Mesenchymal stem cell (in vitro differentiated cells and primary cell): ENCODE measurements around the gene COMTD1.
"Not testable (repeated sequence)": the region's sequence is repeated elsewhere in the genome, so short reads cannot be mapped to it uniquely, and the experiment has no call there.

Experiments used
- DNase-seq: peaks from one replicate; pipeline ENCODE4 v3.0.0-alpha.2; 2013
- H2AFZ ChIP-seq: one replicate; pipeline ENCODE4 v1.6.1; 2013; ENCODE audit warnings: low read depth, mild to moderate bottlenecking, control low read depth, inconsistent platforms, low read length, moderate library complexity
- H2AK5ac ChIP-seq: 2 replicates; pipeline ENCODE4 v1.6.1; 2013; ENCODE audit warnings: low read length, moderate library complexity, mild to moderate bottlenecking, inconsistent platforms; ENCODE audit not compliant: severe bottlenecking
- H2BK120ac ChIP-seq: one replicate; pipeline ENCODE4 v1.6.1; 2013; ENCODE audit warnings: low read depth, mild to moderate bottlenecking, inconsistent platforms, low read length, moderate library complexity
- H2BK12ac ChIP-seq, 2 experiments: one replicate each; pipeline ENCODE4 v1.6.1; 2013; ENCODE audit warnings: inconsistent platforms in 2 of 2, low read length in 2 of 2, mild to moderate bottlenecking in 2 of 2, moderate library complexity in 2 of 2, control low read depth in 1 of 2
- H2BK15ac ChIP-seq: one replicate; pipeline ENCODE4 v1.6.1; 2013; ENCODE audit warnings: mild to moderate bottlenecking, low read depth, inconsistent platforms; ENCODE audit not compliant: poor library complexity, severe bottlenecking
- H2BK5ac ChIP-seq: 2 replicates; pipeline ENCODE4 v1.6.1; 2013; ENCODE audit warnings: low read depth, mild to moderate bottlenecking, low read length, control low read depth, inconsistent platforms; ENCODE audit not compliant: poor library complexity, severe bottlenecking
- H3K14ac ChIP-seq, 2 experiments: one replicate each; pipeline ENCODE4 v1.6.1; 2013; ENCODE audit warnings: inconsistent platforms in 2 of 2, low read length in 2 of 2, control low read depth in 1 of 2, mild to moderate bottlenecking in 1 of 2, moderate library complexity in 1 of 2
- H3K18ac ChIP-seq, 2 experiments: one replicate each; pipeline ENCODE4 v1.6.1; 2013; ENCODE audit warnings: inconsistent platforms in 2 of 2, low read length in 2 of 2, control low read depth in 1 of 2, low read depth in 1 of 2, mild to moderate bottlenecking in 1 of 2
- H3K23ac ChIP-seq, 2 experiments: one replicate each; pipeline ENCODE4 v1.6.1; 2013; ENCODE audit warnings: inconsistent platforms in 2 of 2, low read length in 2 of 2, mild to moderate bottlenecking in 2 of 2, moderate library complexity in 2 of 2, control low read depth in 1 of 2
- H3K27ac ChIP-seq: 2 replicates; pipeline ENCODE4 v1.5.1; 2013; ENCODE audit warnings: mild to moderate bottlenecking, moderate library complexity, low read length, control low read depth, inconsistent platforms; ENCODE audit not compliant: poor library complexity, severe bottlenecking
- H3K27me3 ChIP-seq, 2 experiments: 2 replicates each; pipeline versions ENCODE4 v1.6.1 to v1.7.0; 2013; ENCODE audit warnings: low read length in 2 of 2, mild to moderate bottlenecking in 2 of 2, moderate library complexity in 2 of 2, control low read depth in 1 of 2, inconsistent platforms in 1 of 2; ENCODE audit not compliant: control insufficient read depth in 1 of 2, insufficient read depth in 1 of 2
- H3K36me3 ChIP-seq, 2 experiments: 2 replicates each; pipeline versions ENCODE4 v1.6.1 to v1.7.0; 2013; ENCODE audit warnings: low read length in 2 of 2, control low read depth in 1 of 2, inconsistent platforms in 1 of 2, low read depth in 1 of 2, mild to moderate bottlenecking in 1 of 2; ENCODE audit not compliant: insufficient read depth in 2 of 2, control insufficient read depth in 1 of 2
- H3K4ac ChIP-seq, 2 experiments: one replicate each; pipeline ENCODE4 v1.6.1; 2013; ENCODE audit warnings: inconsistent platforms in 2 of 2, low read length in 2 of 2, mild to moderate bottlenecking in 2 of 2, moderate library complexity in 2 of 2, control low read depth in 1 of 2, low read depth in 1 of 2
- H3K4me1 ChIP-seq: 2 replicates; pipeline ENCODE4 v1.6.1; 2013; ENCODE audit warnings: low read depth, low read length, control low read depth; ENCODE audit not compliant: control insufficient read depth, insufficient read depth
- H3K4me2 ChIP-seq: 2 replicates; pipeline ENCODE4 v1.6.1; 2013; ENCODE audit warnings: low read length, mild to moderate bottlenecking, inconsistent platforms; ENCODE audit not compliant: poor library complexity, severe bottlenecking
- H3K4me3 ChIP-seq, 2 experiments: 2 replicates each; pipeline versions ENCODE4 v1.5.1 to v1.7.0; 2013; ENCODE audit warnings: low read length in 2 of 2, mild to moderate bottlenecking in 2 of 2, control low read depth in 1 of 2, low read depth in 1 of 2; ENCODE audit not compliant: insufficient read depth in 1 of 2
- H3K79me1 ChIP-seq: replicated peaks from 2 replicates; pipeline ENCODE4 v1.6.1; 2013; ENCODE audit warnings: mild to moderate bottlenecking, control low read depth, low read length, inconsistent platforms; ENCODE audit not compliant: poor library complexity, severe bottlenecking
- H3K9ac ChIP-seq: 2 replicates; pipeline ENCODE4 v1.7.0; 2013; ENCODE audit warnings: mild to moderate bottlenecking, low read length, moderate library complexity
- H3K9me3 ChIP-seq: 2 replicates; pipeline ENCODE4 v1.7.0; 2013; ENCODE audit warnings: mild to moderate bottlenecking, low read length; ENCODE audit not compliant: control insufficient read depth
- H4K8ac ChIP-seq: one replicate; pipeline ENCODE4 v1.6.1; 2013; ENCODE audit warnings: inconsistent platforms, mild to moderate bottlenecking, low read length, moderate library complexity
- H4K91ac ChIP-seq: one replicate; pipeline ENCODE4 v1.6.1; 2013; ENCODE audit warnings: mild to moderate bottlenecking, low read length, inconsistent platforms
- WGBS: methylation state at CpG from one replicate; pipeline ENCODE4 v1.1.7; 2013; ENCODE audit warnings: mixed read lengths; 5-methylcytosine and 5-hydroxymethylcytosine counted together

The COMTD1 gene

GRCh38 chr10:75189266-75190096, 46.3 kb downstream of the COMTD1 start:
- Histone ChIP-seq H3K4ac (peak overlapping the region in 1 of 2 experiments; percentile 19), H2BK12ac (peak overlapping the region; percentile 9 to 59), H3K4me2 (no peak overlapping the region), H2BK120ac (no peak overlapping the region), H3K4me1 (peaks cover 3% of the 10 kb centered on the region), H3K9me3 (no peaks in the 10 kb centered on the region), H4K91ac (peak overlapping the region; percentile 19), H2AK5ac (no peak overlapping the region), H3K27ac (no peak overlapping the region), H3K14ac (peak overlapping the region in 1 of 2 experiments; percentile 76), H3K23ac (no peak overlapping the region), H2BK15ac (peak overlapping the region; percentile 39), H3K18ac (peak overlapping the region in 1 of 2 experiments; percentile 28), H3K79me1 (peaks cover 8% of the 10 kb centered on the region), H3K4me3 (no peak overlapping the region), H2BK5ac (no peak overlapping the region), H2AFZ (no peak overlapping the region), H3K36me3 (peaks cover 0 to 3% of the 10 kb centered on the region in 2 experiments), H3K9ac (no peak overlapping the region), H3K27me3 (no peaks in the 10 kb centered on the region), H4K8ac (no peak overlapping the region)
- no peak for DNase-seq
- 97% methylated on average over 12 of the region's 12 CpGs for WGBS

GRCh38 chr10:75188522-75188921, 47.2 kb downstream of the COMTD1 start:
- H2AK5ac ChIP-seq, H2AFZ ChIP-seq, H3K36me3 ChIP-seq, H3K27ac ChIP-seq, H2BK120ac ChIP-seq, H3K4ac ChIP-seq, H3K18ac ChIP-seq, H4K91ac ChIP-seq, H3K4me2 ChIP-seq, H4K8ac ChIP-seq, DNase-seq, H3K9ac ChIP-seq, H3K14ac ChIP-seq, H2BK12ac ChIP-seq, H3K23ac ChIP-seq, H3K9me3 ChIP-seq, H3K4me3 ChIP-seq, H2BK15ac ChIP-seq, H3K27me3 ChIP-seq, H3K79me1 ChIP-seq, H2BK5ac ChIP-seq, H3K4me1 ChIP-seq: not testable (repeated sequence)
- WGBS: 98% methylated on average over 7 of the region's 9 CpGs

- H3K4me3 ChIP-seq: no peak overlapping the region
- H2AK5ac ChIP-seq: peak overlapping the region; percentile 4
- no peak overlapping the region for H3K18ac ChIP-seq
- DNase-seq: peak; percentile 72
- no peak overlapping the region for H4K91ac ChIP-seq
- H2BK120ac ChIP-seq: no peak overlapping the region
- peak overlapping the region in 1 of 2 experiments; percentile 91 for H2BK12ac ChIP-seq
- H3K23ac ChIP-seq: no peak overlapping the region
- WGBS: 88% methylated on average over 3 of the region's 3 CpGs
- H4K8ac ChIP-seq: no peak overlapping the region
- H3K27ac ChIP-seq: no peak overlapping the region
- H3K4me2 ChIP-seq: no peak overlapping the region
- no peak overlapping the region for H2BK15ac ChIP-seq
- no peak overlapping the region for H2AFZ ChIP-seq
- peaks cover 6% of the 10 kb centered on the region for H3K79me1 ChIP-seq
- no peak overlapping the region for H3K14ac ChIP-seq
- H3K27me3 ChIP-seq: no peaks in the 10 kb centered on the region
- H3K9me3 ChIP-seq: no peaks in the 10 kb centered on the region
- H3K4ac ChIP-seq: no peak overlapping the region
- no peak overlapping the region for H2BK5ac ChIP-seq
- H3K4me1 ChIP-seq: peaks cover 3% of the 10 kb centered on the region
- peaks cover under 1 to 3% of the 10 kb centered on the region in 2 experiments for H3K36me3 ChIP-seq
- H3K9ac ChIP-seq: no peak overlapping the region
Measured at GRCh38 chr10:75187961-75188426, 47.8 kb downstream of the COMTD1 start.

GRCh38 chr10:75186310-75186709, 49.4 kb downstream of the COMTD1 start:
- Histone ChIP-seq H3K9me3 (no peaks in the 10 kb centered on the region), H2AK5ac (no peak overlapping the region), H3K23ac (no peak overlapping the region), H2BK120ac (no peak overlapping the region), H4K91ac (no peak overlapping the region), H2BK5ac (no peak overlapping the region), H3K4me2 (no peak overlapping the region), H3K14ac (no peak overlapping the region), H3K36me3 (peaks cover 3 to 7% of the 10 kb centered on the region in 2 experiments), H3K9ac (no peak overlapping the region), H3K4me1 (no peaks in the 10 kb centered on the region), H3K27me3 (no peaks in the 10 kb centered on the region), H4K8ac (no peak overlapping the region), H2BK15ac (no peak overlapping the region), H3K79me1 (peaks cover 12% of the 10 kb centered on the region), H3K4ac (no peak overlapping the region), H3K27ac (no peak overlapping the region), H2BK12ac (no peak overlapping the region), H3K4me3 (no peak overlapping the region), H3K18ac (peak overlapping the region in 1 of 2 experiments; percentile 73), H2AFZ (no peak overlapping the region)
- no peak for DNase-seq
- WGBS: 93% methylated on average over 4 of the region's 4 CpGs
